ENCODE measurements around the gene PTPN21. TPM values are rescaled to one million over a fixed set of nuclear protein-coding genes. Genes with fewer than 3 reads are reported as not detected.

The PTPN21 gene
- polyA plus RNA-seq (2014; cell fraction: cytosol; rRNA removed), result 1.3 TPM in 2 replicates
- 2.9 and 5.0 TPM in 2 replicates for polyA plus RNA-seq (2014; cell fraction: nucleus; rRNA removed)

DNA sequence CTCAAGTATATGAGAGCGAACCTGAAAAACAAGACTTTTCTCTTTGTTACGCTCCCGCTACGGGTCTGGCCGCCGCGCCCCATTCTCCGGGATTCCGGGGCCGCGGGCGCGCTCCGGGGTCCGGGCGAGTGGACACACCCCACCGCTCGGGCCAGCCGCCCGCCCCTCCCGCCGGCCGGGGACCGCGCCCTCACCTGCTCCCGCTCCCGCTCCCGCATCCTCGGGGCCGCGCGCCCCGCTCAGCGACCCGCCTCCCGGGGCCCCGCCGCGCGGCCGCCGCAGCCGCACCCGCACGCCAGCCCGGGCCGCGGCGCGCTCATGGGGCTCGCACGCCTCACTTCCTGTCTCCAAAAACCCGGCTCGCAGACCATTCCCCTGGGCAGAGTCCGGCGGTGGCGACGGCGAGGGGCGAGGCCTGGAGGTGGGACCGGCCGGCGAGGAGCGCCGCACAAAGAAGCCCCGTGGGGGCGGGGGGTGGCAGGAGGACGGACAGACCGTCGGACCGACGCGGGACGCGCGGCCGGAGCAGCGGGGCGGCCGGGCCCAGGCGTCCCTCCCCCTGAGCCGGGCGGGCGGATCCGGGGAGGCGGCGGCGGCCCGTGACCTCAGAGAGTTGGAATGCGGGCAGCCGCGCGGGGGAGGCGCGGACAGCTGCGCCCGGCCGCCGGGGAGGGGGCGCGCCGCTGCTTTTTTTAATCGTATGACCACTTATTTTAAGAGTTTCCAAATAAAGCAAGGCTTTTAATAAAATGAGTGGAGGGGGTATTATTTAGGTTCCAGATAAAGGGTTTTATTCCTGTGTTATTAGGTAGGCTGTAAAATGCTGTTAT, at the start of gene PTPN21:
TSS of gene PTPN21 (minus strand) at position 551 of the 830 bp plus-strand sequence. CDS start 4,590 bp downstream, outside the sequence.
- DNase-seq (ENCODE audit: low spot score), result no peak

DNA sequence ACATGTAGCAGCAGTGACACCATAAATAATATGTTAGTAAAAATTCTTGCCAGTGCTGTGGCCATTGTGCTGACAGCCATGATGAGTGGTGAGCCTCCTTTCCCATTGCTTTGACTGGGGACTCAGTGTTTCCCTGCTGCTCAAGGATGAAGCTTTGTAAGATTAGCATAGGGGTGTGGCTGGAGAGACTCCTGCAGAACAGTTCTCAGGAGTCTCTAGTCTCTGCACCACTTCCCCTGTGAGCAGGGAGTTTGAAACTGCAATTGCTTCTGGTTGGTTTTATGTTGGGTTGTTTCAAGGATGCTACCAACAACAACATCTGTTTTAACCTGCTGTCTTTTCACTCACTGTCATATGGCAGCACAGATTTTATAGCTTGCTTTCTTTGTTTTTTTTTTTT, 49.4 kb upstream of the PTPN21 start:
- no peak for DNase-seq (ENCODE audit: low spot score)

- DNase-seq (ENCODE audit: low spot score), result no peak
Observed at GRCh38 chr14:88599761-88600439, 45.1 kb upstream of the PTPN21 start.

DNA sequence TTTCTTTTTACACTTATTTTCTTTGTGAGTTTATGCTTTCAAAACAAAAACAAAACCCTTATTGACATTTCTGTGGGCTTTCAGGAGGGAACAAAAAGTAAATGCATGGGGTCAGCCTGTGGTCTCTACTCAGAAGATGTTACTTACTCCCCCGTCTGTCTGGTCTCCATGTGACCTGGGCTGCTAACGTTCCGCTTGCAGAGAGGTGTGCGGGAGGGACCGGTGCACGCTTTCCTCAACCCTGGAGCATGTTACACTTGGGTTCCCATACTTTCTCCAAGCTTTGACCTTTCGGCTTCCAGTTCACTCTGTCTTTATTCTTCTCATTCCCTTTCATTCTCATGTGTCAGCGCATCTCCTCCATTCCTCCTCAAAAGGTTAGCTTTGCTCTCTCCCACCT, 44.5 kb upstream of the PTPN21 start:
- DNase-seq (ENCODE audit: low spot score), result no peak

GRCh38 chr14:88598097-88598675, 43.4 kb upstream of the PTPN21 start:
- DNase-seq (ENCODE audit: low spot score), result no peak

- no peak for DNase-seq (ENCODE audit: low spot score)
Observed at GRCh38 chr14:88597601-88598000, 42.8 kb upstream of the PTPN21 start.

GRCh38 chr14:88597038-88597437, 42.2 kb upstream of the PTPN21 start:
- no peak for DNase-seq (ENCODE audit: low spot score)

GRCh38 chr14:88592031-88592430, 37.2 kb upstream of the PTPN21 start:
- no peak for DNase-seq (ENCODE audit: low spot score)

DNA sequence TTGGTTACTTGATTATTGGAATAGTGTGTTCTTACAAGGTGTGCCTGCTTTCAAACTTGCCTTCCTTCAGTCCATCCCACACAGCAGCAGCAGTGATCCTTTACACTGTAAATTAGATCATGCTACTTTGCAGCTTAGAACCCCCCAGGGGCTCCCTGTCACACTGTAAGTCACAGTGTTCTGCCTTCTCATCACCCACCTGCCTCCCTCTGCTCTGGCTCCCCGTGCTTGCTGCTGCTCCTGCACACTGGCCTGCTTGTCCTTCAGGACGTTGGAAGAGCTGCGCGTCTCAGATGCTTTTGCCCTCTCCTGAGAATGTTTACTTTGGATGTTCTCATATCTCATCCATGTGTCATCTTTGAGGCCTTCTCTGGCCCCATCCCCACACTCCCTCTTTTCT, 35.4 kb upstream of the PTPN21 start:
- no peak for DNase-seq (ENCODE audit: low spot score)

DNA sequence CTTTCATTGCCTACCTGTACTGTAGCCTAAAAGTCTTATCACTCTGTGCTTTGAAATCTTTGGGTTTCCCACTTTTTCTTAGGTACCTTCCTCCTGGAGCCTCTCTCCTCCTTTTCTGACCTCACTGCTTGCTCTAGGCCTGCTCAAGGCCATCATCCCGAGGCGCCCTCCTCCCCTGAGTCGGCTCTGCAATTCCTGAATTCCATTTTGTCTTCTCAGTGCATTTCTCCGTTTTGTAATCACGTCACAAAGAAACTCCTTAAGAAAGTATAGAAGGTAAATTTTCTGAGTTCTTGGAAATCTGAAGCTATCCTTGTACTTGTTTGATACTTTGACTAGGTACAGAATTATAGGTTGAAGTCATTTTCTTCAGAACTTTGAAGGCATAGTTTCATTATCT, 33.3 kb upstream of the PTPN21 start:
- no peak for DNase-seq (ENCODE audit: low spot score)

GRCh38 chr14:88584451-88584850, 29.6 kb upstream of the PTPN21 start:
- DNase-seq (ENCODE audit: low spot score), result no peak

- DNase-seq (ENCODE audit: low spot score), result no peak
Observed at GRCh38 chr14:88576222-88576621, 21.4 kb upstream of the PTPN21 start.

DNA sequence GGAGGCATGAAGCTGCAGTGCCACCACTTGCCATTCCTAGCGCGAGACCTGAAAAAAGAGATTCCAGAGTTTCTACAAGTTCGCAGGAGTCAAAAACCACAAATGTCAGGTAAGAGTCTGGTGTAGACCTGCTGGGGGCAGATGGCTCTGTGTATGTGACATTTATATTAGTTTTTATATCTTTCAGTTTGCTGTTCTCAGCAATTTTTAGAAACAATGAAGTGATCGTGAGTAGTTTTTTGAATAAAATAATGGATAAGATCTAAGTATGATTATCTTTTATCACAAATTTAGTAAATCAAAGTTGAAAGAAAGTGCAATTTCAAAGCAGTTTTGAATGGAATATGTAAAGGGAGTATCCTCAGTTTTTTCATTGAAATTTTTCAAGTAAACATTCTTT, 17.3 kb upstream of the PTPN21 start:
- no peak for DNase-seq (ENCODE audit: low spot score)

GRCh38 chr14:88568196-88568595, 13.4 kb upstream of the PTPN21 start:
- DNase-seq (ENCODE audit: low spot score), result no peak

DNA sequence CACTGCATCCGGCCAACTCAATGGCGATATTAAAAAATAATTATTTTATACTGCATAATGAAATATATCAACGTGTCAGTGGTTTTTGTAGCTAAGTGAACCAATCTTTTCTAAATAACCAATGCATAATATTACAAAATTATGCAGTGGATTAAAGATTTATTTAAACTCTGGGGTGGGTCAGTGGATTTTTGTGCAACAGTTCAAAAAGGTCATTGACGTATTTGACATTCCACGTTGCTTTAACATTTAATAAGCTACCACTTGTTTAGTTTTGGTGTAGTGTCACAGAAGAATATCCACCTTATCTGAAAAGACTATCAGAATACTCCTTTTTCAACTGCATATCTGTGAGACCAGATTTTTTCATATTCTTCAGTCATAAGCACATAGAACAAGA, 10.6 kb upstream of the PTPN21 start:
- DNase-seq (ENCODE audit: low spot score), result no peak

DNA sequence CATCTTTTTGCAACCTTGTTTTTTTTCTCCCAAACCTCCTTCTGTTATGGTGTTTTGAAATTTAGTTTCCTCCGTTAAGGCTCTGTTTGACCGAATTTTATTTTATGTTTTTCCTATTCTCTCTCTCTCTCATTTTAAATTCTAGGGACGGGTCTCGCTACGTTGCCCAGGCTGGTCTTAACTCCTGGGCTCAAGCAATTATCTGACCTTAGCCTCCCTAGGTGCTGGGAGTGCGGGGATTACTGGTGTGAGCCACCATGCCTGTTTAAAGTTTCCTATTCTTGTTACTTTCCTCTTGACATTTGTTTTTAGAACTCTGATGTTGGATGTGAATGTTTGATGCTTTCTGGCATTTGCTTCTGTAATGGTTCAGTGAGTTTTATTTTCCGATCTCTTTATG, 9.0 kb upstream of the PTPN21 start:
- DNase-seq (ENCODE audit: low spot score), result no peak

- DNase-seq (ENCODE audit: low spot score), result peak; percentile 91
Observed at GRCh38 chr14:88562831-88563686, 8.3 kb upstream of the PTPN21 start, which contains the start of gene ZC3H14. ZC3H14 (plus strand) TSS chr14:88563037; CDS start chr14:88563134, 97 bp downstream.

DNA sequence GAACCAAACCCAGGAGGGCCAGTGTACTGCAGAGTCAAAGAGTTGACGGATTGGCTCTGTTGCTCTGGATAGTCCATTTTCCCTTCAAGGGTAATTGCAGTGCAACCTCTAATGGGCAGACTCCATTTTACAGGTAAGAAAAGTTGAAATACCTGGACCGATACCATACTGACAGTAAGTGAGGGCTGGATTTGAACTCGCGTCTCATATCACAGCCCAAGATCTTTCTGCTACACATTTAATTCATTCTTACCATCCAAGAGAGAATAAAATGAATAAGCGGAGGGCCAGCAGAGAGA, 7.7 kb upstream of the PTPN21 start:
- no peak for DNase-seq (ENCODE audit: low spot score)

DNA sequence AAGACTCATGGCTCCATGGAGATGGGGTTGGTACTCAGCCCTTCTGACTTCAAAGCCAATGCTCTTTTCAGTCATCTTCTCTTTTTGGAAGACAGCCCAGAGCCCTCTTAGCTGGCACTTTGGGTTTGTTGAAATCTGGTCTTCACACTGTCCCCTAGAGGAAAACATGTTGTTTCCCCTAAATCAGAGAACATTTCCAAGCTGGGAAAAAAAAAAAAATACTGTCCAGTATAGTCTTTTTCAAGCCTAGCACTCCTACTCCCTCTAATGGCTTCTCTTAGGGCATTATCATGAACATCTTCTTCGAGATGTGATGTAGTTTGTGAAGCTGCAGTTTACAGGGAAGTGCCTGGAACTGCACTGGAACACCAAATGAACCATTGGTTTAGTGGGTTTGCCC, 5.0 kb upstream of the PTPN21 start:
- peak; percentile 44 for DNase-seq (ENCODE audit: low spot score)

GRCh38 chr14:88556581-88556980, 1.8 kb upstream of the PTPN21 start:
- no peak for DNase-seq (ENCODE audit: low spot score)

DNA sequence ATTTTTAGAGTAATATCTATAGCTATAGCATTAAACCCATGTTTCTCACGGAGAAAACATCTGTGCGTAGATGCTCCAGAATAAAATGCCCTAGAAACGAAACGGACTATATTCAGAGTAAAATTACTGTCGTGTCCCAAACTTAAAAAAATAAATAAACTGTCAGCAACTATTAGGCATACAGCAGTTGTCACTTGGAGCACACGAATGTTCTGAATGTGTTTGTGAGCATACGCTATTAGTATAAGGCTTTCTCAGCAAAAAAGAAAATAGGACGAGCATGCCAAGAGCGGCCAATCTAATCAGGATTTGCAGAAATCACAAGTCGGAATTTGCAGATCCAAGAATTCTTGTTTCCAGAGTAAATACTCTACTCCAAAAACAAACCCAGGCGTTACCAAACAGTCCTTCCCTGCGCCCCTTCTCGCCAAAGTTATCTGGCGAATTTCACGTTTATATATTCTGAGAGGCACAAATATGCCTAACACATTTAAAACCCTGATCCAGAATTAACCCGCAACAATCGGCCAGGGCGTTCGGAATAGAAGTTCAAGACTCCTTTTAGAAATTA, 836 bp downstream of the PTPN21 start:
- no peak for DNase-seq (ENCODE audit: low spot score)

Measured in SK-N-DZ (cell line).